ENCODE results near the gene AK6.
"Not testable (repeated sequence)": the region's sequence is repeated elsewhere in the genome, so short reads cannot be mapped to it uniquely, and the experiment has no call there.

The AK6 gene

DNA sequence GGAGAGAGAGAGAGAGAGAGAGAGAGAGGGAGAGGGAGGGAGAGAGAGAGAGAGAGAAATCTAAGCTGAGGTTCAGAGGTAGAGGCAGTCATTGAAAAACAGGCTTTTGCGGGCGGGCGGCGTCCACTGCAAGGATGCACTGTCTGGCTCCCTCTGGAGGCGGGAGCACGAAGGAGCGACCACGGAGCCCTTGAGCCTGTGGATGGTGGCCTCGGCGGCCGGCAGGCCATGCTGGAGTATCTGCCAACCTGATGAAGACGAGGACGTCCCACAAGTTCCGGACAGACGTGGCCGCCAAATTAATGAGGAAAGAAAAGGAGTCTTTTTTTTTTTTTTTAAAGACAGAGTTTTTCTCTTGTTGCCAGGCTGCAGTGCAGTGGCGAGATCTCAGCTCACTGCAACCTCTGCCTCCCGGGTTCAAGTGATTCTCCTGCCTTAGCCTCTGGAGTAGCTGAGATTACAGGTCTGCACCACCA, 34.5 kb downstream of the AK6 start:
- peak; percentile 68 for DNase-seq

- not testable (repeated sequence) for DNase-seq
Measured at GRCh38 chr5:69333668-69334315, 35.5 kb downstream of the AK6 start.

DNA sequence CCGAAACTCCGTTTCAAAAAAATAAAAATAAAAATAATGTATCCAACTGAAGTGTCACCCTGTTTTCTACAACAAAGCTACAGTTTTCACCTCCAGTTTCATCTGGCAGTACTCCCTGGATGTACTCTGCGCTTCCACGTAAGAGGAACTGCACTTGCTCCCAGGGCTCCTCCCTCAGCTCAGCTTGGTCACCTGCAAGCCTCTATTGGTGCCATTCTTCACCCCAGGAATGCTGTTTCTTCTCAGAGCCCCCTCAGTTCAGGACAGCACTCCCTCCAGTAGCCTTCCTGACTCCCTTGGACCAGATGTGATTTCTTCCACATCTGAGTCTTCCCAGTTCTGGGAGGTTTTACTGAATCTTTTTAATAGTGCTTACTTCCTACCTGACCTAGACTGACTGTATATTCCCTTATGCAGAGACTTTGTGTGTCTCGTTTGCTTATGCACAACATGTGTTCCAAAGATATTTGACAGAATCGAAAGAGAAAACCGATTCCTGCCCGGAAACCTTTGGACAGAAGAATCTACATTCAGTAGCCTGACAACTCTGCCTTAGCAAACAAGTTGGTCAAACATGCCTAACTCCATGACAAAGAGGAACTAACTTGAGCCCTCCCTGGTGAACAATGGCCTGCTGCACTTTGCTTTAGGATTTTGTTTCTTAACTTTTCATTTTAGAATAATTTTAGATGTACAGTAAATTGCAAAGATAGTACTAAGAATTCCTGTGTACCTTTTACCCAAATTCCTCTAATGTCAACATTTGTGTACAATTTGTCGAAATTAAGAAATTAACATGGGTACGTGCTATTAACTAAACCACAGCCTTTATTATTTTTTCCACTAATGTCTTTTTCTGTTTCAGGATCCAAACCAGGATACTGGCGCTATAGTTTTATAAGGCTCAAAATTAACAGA, 37.5 kb downstream of the AK6 start:
- DNase-seq: no peak

DNA sequence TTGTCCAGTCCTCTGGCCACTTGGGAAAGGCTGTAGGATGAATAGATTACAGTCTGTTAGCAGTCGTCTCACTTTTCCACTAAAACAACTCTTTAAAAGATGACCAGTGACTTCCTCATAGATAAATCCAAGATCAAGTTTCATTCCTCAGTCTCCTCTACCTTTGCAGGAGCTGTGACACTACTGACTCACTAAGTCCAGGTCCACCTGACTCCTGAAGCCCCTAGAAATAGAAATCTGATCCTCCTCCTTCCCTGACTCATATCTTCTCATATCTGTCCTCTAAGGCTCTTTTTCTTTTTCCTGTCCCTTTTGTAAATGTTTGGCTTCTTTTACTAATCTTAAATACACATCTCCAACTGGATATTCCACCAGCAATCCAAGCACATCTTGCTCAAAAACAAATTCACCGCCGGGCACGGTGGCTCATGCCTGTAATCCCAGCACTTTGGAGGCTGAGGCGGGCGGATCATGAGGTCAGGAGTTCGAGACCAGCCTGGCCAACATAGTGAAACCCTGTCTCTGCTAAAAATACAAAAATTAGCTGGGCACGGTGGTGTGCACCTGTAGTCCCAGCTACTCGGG, 39.3 kb downstream of the AK6 start:
- no peak for DNase-seq

- DNase-seq: no peak
Measured at GRCh38 chr5:69326365-69326764, 43.0 kb downstream of the AK6 start.

GRCh38 chr5:69317391-69317790, 51.9 kb downstream of the AK6 start:
- no peak for DNase-seq

DNA sequence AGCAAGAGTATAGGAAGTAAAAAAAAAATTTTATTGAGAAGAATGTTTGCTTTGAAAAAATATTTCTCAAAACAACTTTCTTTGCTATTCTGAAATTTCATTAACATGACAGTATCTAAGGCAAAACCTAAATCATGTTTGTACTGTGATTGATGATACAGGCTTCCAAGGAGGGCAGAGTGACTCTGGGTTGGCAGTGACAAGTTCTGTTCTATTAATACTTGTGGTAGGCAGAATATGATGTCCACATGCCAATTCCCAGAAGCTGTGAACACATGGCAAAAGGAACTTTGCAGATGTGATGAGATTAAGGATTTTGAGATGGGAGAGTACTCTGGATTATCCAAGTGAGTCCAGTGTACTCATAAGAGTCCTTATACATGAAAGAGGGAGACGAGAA, 53.3 kb downstream of the AK6 start:
- DNase-seq: no peak

DNA sequence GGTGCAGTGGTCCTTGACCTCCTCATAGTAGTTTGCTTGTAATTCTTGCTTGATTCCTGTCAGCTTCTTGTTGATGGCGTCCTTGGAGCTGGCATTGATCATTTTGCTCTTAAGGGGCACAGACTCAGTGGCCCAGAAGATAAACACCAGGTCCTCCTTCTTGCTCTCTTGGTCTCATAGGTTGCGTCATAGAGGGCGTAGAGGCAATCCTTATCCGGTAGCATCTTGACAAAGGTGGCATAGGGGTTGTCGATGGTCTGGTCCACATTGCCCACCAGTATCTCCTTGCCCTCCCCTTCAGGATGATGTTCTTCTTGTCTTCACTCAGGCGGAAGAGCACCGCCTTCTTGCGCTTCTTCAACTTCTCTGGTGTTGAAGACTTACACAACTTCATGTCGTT, 55.9 kb downstream of the AK6 start:
- DNase-seq: no peak

DNA sequence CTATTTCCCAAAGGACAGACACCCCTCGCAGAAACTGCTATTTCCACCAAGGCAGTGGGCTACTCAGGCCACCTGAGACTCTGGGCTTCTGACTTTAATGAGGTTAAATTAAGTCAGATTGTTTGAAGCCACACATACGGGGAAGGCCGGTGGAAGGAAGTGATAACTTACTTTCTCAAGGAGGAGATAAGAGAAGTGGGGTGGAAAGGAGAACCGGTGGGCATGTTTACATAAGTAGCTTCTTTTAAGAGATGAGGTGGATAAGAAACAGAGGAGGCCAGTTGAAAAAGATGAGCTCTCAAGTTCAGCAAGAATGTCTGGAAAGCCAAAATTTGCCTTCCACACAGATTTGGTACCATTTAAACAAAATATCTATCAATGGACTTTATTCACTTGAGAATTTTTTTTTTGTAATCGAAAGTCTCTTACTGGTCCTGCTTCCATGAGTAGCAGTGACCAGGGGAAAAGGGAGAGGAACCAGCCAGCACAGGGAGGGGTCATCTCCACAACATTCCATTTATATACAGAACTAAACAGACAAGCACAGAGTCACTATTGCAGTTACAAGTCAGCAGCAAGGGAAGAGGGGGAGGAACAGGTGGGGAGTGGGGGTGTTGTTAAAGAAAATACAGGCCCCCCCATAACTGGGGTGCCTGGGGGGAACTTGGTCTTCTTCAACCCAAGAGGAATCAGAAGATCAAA, 56.7 kb downstream of the AK6 start:
- DNase-seq: no peak

DNA sequence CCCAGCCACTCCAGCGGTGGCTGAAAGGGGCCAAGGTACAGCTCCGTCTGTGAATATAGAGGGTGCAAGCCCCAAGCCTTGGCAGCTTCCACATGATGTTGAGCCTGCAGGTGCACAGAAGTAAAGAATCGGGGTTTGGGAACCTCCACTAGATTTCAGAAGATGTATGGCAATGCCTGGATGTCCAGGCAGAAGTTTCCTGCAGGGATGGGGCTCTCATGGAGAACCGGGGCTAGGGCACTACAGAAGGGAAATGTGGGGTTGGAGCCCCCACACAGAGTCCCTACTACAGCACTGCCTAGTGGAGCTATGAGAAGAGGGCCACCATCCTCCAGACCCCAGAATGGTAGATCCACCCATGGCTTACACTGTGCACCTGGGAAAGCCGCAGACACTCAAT, 59.9 kb downstream of the AK6 start:
- DNase-seq: no peak

DNA sequence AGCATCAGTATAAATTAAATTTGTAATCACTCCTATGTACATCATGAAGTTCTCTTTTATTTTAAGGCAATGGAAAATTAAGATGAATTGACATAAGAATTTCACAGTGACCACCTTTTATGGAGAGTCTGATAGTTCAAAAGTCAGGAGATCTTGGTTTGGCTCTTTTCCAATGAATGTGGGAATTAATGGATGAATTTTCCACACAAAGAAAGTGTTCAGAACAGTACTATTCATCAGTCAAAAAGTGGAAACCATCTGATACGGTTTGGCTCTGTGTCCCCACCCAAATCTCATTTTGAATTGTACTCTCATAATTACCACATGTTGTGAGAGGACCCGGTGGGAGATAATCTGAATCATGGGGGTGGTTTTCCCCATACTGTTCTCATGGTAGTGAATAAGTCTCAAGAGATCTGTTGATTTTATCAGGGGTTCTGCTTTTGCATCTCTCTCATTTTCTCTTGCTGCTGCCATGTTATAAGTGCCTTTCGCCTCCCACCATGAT, 61.2 kb downstream of the AK6 start:
- DNase-seq: no peak

- no peak for DNase-seq
Measured at GRCh38 chr5:69305512-69305911, 63.8 kb downstream of the AK6 start.
